ENCODE results near the gene TOX2.
A peak's percentile ranks its signal among the peaks of the same experiment; 100 is the strongest.

Gene TOX2

GRCh38 chr20:44080646-44081267 lies 166.1 kb downstream of the TOX2 start:
- peak; percentile 79 for DNase-seq (ENCODE audit: low read depth)

GRCh38 chr20:44081476-44081875 lies 166.8 kb downstream of the TOX2 start:
- no peak for DNase-seq (ENCODE audit: low read depth)

- no peak for DNase-seq (ENCODE audit: low read depth)
Measured at GRCh38 chr20:44081888-44082287, 167.2 kb downstream of the TOX2 start.

DNA sequence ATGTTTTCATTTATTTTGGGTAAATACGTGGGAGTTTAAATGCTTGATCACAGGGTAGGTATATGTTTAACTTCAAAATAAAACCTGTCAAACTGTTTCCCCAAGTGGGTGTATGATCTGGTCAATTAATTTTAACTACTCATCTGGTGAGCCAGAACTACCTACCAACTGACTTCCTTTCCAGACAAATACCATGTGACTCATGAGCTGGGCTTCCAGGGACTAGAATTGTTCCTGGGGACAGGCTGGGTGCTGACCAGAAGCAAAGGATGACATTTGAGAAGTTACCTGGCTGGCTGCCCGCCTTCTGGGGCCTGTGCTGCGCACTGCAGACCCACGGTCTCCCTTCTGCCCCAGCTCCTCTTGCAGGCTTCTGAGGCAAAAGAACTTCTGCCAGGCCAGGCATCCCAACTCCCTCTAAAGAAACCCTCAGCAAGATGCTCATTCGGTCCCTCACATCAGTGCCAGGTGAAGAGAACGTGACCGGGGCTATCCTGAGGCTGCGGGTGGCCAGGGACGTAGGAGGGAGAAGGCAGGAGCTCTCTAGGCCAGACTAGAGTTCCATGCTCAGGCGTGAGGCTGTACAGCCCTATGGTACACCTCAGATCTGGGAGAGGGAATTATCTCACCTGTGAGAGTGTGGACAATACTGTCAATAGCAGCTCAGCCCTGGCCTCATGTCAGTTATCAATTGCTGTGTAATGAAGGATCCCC lies 168.7 kb downstream of the TOX2 start:
- peak; percentile 57 for DNase-seq (ENCODE audit: low read depth)

GRCh38 chr20:44084439-44084838 lies 169.8 kb downstream of the TOX2 start:
- no peak for DNase-seq (ENCODE audit: low read depth)

- DNase-seq (ENCODE audit: low read depth): no peak
Measured at GRCh38 chr20:44084891-44085290, 170.2 kb downstream of the TOX2 start.

GRCh38 chr20:44085616-44086434 lies 171.2 kb downstream of the TOX2 start:
- no peak for DNase-seq (ENCODE audit: low read depth)

- DNase-seq (ENCODE audit: low read depth): no peak
Measured at GRCh38 chr20:44087051-44087856, 172.6 kb downstream of the TOX2 start.

DNA sequence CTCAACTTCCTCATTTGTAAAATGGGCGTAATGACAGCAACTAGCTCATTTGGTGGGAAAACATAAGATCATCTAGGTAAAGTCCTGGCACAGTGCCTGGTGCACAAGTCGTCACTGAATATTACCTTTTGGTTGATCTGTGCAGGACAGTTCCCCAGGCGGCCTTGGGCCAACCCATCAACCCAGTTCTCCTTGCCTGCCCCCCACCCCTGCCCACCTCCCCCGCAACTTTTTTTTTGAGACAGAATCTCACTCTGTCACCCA lies 173.1 kb downstream of the TOX2 start:
- no peak for DNase-seq (ENCODE audit: low read depth)

DNA sequence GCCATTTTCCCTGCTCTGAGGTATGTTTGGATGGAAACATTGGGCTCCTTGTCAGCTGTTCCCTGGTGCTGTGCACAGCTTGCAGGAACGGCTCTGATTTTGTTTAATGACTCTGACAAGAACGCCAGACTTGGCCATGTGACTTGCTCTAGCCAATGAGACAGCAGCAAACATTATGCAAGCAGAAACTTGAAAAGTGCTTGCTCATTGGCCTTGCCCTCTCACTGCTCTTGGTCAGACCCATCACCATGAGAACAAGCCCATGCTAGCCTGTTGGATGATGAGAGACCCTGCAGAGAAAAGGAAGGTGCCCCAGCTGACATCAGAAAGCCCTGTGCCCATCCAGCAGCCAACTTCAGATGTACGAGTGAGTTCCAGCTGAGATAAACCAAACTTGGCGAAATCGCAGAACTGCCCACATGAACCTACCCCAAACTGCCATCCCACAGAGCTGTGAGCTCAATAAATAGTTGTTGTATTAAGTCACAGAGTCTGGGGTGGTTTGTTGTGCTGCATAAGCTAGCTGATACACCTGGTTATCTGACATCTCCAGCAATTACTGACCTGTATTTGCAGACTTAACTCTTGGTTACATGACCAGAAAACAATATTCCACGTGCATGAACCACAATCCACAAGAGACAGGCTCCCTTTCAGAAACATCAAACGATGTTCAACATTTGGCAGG lies 175.5 kb downstream of the TOX2 start:
- peak; percentile 85 for DNase-seq (ENCODE audit: low read depth)

DNA sequence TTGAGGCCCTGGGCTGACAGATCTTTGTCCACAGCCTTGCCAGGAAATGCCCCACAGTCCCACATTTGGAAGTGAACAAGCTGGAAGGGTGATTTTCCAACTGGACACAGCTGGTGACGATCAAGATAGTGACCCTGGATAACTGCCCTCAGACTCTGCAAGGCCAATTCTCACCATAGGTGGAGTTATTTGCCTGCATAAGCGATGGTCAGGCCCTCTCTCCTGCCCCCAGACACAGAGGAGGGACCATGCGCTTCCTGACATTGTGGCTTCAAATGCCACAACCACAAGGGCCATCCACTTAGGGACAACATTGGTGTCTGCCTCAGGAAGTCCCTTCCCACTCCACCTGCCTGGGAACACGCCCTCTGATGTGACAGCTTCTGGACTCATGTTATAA lies 176.4 kb downstream of the TOX2 start:
- no peak for DNase-seq (ENCODE audit: low read depth)

DNA sequence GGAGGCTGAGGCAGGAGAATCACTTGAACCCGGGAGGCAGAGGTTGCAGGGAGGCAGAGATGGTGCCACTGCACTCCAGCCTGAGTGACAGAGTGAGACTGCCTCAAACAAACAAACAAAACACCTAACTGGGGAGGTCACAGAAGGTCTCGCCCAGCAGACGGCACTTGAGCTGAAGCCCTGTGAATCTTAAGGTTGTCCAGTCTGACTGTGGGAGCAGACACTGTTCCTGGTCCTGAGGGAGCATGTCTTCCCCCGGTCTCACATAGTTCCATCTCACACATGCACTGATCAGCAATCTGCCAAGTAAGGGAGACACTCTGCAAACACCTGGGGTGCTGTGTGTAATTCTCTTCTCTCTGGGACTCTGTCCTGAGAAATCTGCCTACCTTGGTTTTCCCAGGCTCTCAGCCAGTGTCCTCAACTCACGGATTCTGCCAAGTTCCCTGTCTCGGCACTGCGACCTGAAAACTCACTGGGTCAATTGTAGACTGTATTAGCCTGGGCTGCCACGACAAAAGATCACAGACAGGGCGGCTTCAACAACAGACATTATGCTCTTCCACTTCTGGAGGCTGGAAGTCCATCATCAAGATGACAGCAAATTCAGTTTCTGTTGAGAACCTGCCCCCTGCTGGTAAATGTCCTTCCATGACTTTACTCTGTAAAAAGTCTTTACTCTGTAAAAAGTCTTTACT lies 178.0 kb downstream of the TOX2 start:
- peak; percentile 67 for DNase-seq (ENCODE audit: low read depth)

- no peak for DNase-seq (ENCODE audit: low read depth)
Measured at GRCh38 chr20:44093249-44093582, 178.6 kb downstream of the TOX2 start.

GRCh38 chr20:44095831-44096230 lies 181.2 kb downstream of the TOX2 start:
- DNase-seq (ENCODE audit: low read depth): no peak

GRCh38 chr20:44097521-44098255 lies 183.0 kb downstream of the TOX2 start:
- no peak for DNase-seq (ENCODE audit: low read depth)

- DNase-seq (ENCODE audit: low read depth): no peak
Measured at GRCh38 chr20:44098256-44098630, 183.6 kb downstream of the TOX2 start.

DNA sequence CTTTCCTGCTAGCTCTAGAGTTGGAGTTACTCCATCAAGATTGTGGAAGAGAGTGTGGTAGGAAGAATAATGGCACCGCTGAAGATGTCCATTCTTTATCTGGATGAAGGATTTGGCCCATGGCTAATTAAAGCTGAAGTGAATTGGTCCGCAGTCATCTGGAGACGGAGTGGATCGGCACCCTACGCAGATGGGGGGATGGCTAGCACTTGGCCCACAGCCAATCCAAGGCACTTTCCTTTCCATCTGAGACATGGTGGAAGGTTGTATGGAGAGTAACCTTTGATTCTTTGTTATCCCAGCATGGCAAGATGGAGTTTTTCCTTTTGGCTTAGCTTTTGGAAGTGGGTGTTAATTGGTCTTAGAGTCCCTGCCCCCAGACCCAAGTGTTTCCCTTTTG lies 184.0 kb downstream of the TOX2 start:
- DNase-seq (ENCODE audit: low read depth): no peak

GRCh38 chr20:44099832-44100231 lies 185.2 kb downstream of the TOX2 start:
- DNase-seq (ENCODE audit: low read depth): no peak

DNA sequence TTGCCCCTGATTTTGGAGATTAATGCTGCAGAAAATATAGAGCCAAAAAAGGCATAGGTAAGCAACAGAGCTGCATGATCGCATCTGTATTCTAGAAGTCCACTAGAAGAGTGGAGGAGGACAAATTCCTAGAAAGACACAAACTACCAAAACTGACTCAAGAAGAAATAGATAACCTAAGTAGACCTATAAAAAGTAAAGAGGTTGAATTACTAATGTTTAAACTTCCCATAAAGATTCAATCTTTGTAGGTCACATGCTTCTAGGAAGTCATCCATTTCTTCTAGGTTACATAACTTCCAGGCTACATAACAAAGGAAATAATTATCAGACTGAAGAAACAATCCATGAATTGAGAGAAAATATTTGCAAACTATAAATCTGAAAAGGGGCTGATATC lies 187.9 kb downstream of the TOX2 start:
- DNase-seq (ENCODE audit: low read depth): no peak

- peak; percentile 91 for DNase-seq (ENCODE audit: low read depth)
Measured at GRCh38 chr20:44104798-44105517, 190.3 kb downstream of the TOX2 start.
